SKM-1 (cell line): ENCODE results near the gene LRRN1.
"Not testable (repeated sequence)": the region's sequence is repeated elsewhere in the genome, so short reads cannot be mapped to it uniquely, and the experiment has no call there.

ENCODE experiments used
- DNase-seq: peaks from one replicate; lab custom pipeline; 2025; ENCODE audit not compliant: unreplicated experiment; lab: John Stamatoyannopoulos, UW

LRRN1 gene

GRCh38 chr3:3806856-3807255 lies 7.6 kb downstream of the LRRN1 start:
- DNase-seq, result no peak

GRCh38 chr3:3813013-3813412 lies 13.8 kb downstream of the LRRN1 start:
- no peak for DNase-seq

GRCh38 chr3:3815206-3815605 lies 16.0 kb downstream of the LRRN1 start:
- DNase-seq, result no peak

- no peak for DNase-seq
Observed at GRCh38 chr3:3816034-3816433, 16.8 kb downstream of the LRRN1 start.

- DNase-seq, result peak; percentile 85
Observed at GRCh38 chr3:3817865-3818264, 18.6 kb downstream of the LRRN1 start.

GRCh38 chr3:3821777-3822176 lies 22.5 kb downstream of the LRRN1 start:
- DNase-seq, result no peak

GRCh38 chr3:3825035-3825434 lies 25.8 kb downstream of the LRRN1 start:
- DNase-seq, result no peak

- no peak for DNase-seq
Observed at GRCh38 chr3:3826521-3826920, 27.3 kb downstream of the LRRN1 start.

GRCh38 chr3:3827111-3827510 lies 27.9 kb downstream of the LRRN1 start:
- DNase-seq, result no peak

- DNase-seq, result not testable (repeated sequence)
Observed at GRCh38 chr3:3828417-3828816, 29.2 kb downstream of the LRRN1 start.

- no peak for DNase-seq
Observed at GRCh38 chr3:3836845-3837244, 37.6 kb downstream of the LRRN1 start.

- DNase-seq, result no peak
Observed at GRCh38 chr3:3842356-3842755, 43.1 kb downstream of the LRRN1 start.

- no peak for DNase-seq
Observed at GRCh38 chr3:3847994-3848922, 49.0 kb downstream of the LRRN1 start.

- no peak for DNase-seq
Observed at GRCh38 chr3:3848923-3849275, 49.7 kb downstream of the LRRN1 start.

- no peak for DNase-seq
Observed at GRCh38 chr3:3851621-3852323, 52.5 kb downstream of the LRRN1 start.

GRCh38 chr3:3853544-3853943 lies 54.3 kb downstream of the LRRN1 start:
- no peak for DNase-seq

- no peak for DNase-seq
Observed at GRCh38 chr3:3855056-3855455, 55.8 kb downstream of the LRRN1 start.

GRCh38 chr3:3860235-3860634 lies 61.0 kb downstream of the LRRN1 start:
- DNase-seq, result no peak

- no peak for DNase-seq
Observed at GRCh38 chr3:3862534-3862933, 63.3 kb downstream of the LRRN1 start.

- DNase-seq, result no peak
Observed at GRCh38 chr3:3875491-3875890, 76.3 kb downstream of the LRRN1 start.

GRCh38 chr3:3881050-3881449 lies 81.8 kb downstream of the LRRN1 start:
- no peak for DNase-seq

GRCh38 chr3:3887311-3887710 lies 88.1 kb downstream of the LRRN1 start:
- not testable (repeated sequence) for DNase-seq
